Keratinocyte (primary cell): ENCODE data around the gene PTPRN2. TPM values are rescaled to one million over a fixed set of nuclear protein-coding genes. Genes with fewer than 3 reads are reported as not detected.

Source experiments
- DNase-seq: peaks from one replicate; pipeline ENCODE4 v3.0.0-alpha.2; 2011; ENCODE audit warnings: low read depth, missing footprints, low spot score
- FAIRE-seq: peaks from 2 replicates; lab custom pipeline; 2011; peaks lifted over from hg19 to GRCh38; lab: Jason Lieb, UNC
- H2AFZ ChIP-seq: 2 replicates; pipeline ENCODE4 v1.6.0; 2012; ENCODE audit warnings: low read length, control low read depth, inconsistent platforms; ENCODE audit not compliant: control insufficient read depth
- H3K27ac ChIP-seq: 2 replicates; pipeline ENCODE4 v1.5.1; 2011; ENCODE audit warnings: low read length; ENCODE audit not compliant: control insufficient read depth, insufficient read depth
- H3K27me3 ChIP-seq: 3 replicates; pipeline ENCODE4 v1.6.0; 2011; ENCODE audit warnings: low read length; ENCODE audit not compliant: control insufficient read depth, insufficient read depth; ENCODE audit errors: extremely low read depth
- H3K36me3 ChIP-seq, 2 experiments: 2 replicates in 1 of 2; 3 replicates in 1 of 2; pipeline ENCODE4 v1.5.1; 2011; ENCODE audit warnings: low read length in 2 of 2, mild to moderate bottlenecking in 1 of 2; ENCODE audit not compliant: control insufficient read depth in 2 of 2, insufficient read depth in 2 of 2; ENCODE audit errors: extremely low read depth in 1 of 2
- H3K4me1 ChIP-seq: 3 replicates; pipeline ENCODE4 v1.5.1; 2011; ENCODE audit warnings: low read length; ENCODE audit not compliant: control insufficient read depth, insufficient read depth; ENCODE audit errors: extremely low read depth
- H3K4me2 ChIP-seq: 3 replicates; pipeline ENCODE4 v1.6.0; 2011; ENCODE audit warnings: low read depth, low read length; ENCODE audit not compliant: control insufficient read depth, insufficient read depth; ENCODE audit errors: extremely low read depth
- H3K4me3 ChIP-seq, 3 experiments: fragments of 200-600 bp in 1 of 3; sonication (generic) in 1 of 3; 2 replicates in 2 of 3; 3 replicates in 1 of 3; pipeline ENCODE4 v1.5.1; 2011 to 2016; ENCODE audit warnings: low read length in 3 of 3, mild to moderate bottlenecking in 3 of 3, control low read depth in 2 of 3, inconsistent platforms in 1 of 3, low read depth in 1 of 3, mixed read lengths in 1 of 3, mixed run types in 1 of 3, moderate library complexity in 1 of 3; ENCODE audit not compliant: control insufficient read depth in 2 of 3, insufficient read depth in 2 of 3; ENCODE audit errors: extremely low read depth in 1 of 3
- H3K79me2 ChIP-seq: 2 replicates; pipeline ENCODE4 v1.6.0; 2012; ENCODE audit warnings: low read length; ENCODE audit not compliant: control insufficient read depth, insufficient read depth
- H3K9ac ChIP-seq: 3 replicates; pipeline ENCODE4 v1.6.0; 2011; ENCODE audit warnings: low read length; ENCODE audit not compliant: control insufficient read depth, insufficient read depth; ENCODE audit errors: extremely low read depth
- H3K9me1 ChIP-seq: 3 replicates; pipeline ENCODE4 v1.6.0; 2011; ENCODE audit warnings: low read length; ENCODE audit not compliant: control insufficient read depth, insufficient read depth; ENCODE audit errors: extremely low read depth
- H3K9me3 ChIP-seq: 2 replicates; pipeline ENCODE4 v1.5.1; 2012; ENCODE audit warnings: low read depth, low read length; ENCODE audit not compliant: control insufficient read depth
- H4K20me1 ChIP-seq: 3 replicates; pipeline ENCODE4 v1.6.0; 2011; ENCODE audit warnings: low read length; ENCODE audit not compliant: control insufficient read depth, insufficient read depth; ENCODE audit errors: extremely low read depth
- CTCF ChIP-seq, 3 experiments: IDR thresholded peaks in 1 of 3; conservative IDR thresholded peaks in 1 of 3; optimal IDR thresholded peaks in 1 of 3; 2 replicates in 2 of 3; 3 replicates in 1 of 3; pipeline versions ENCODE3 to v1.5.1; 2011; ENCODE audit warnings: low read length in 3 of 3, mild to moderate bottlenecking in 3 of 3, moderate library complexity in 2 of 3, control low read depth in 1 of 3, inconsistent platforms in 1 of 3; ENCODE audit not compliant: insufficient read depth in 2 of 3; ENCODE audit errors: extremely low read depth in 1 of 3
- EZH2 ChIP-seq: IDR thresholded peaks from one replicate; pipeline ENCODE4 v1.6.1; 2012; ENCODE audit warnings: inconsistent platforms, mild to moderate bottlenecking, low read length, moderate library complexity
- dilution Hi-C: fragments of 300-500 bp; cut with MboI; formaldehyde crosslinking; loops from one replicate; pipeline ENCODE4 v1.7.0; 2020; ENCODE audit warnings: low sequenced_read_pairs; ENCODE audit not compliant: extremely low pct_ligation_motif_present
- polyA plus RNA-seq, 5 experiments: library from polyadenylated mRNA; depleted of rRNA in 3 of 5; stranded (reverse) in 3 of 5; stranded (forward) in 1 of 5; unstranded in 1 of 5; fragments of >200 nt; gene quantifications; 1 replicate in 1 of 5; 2 replicates in 3 of 5; 3 replicates in 1 of 5; pipeline versions ENCODE4 v1.2.1 to v1.2.3, GENCODE V29; 2011 to 2012; ENCODE audit warnings: missing spikeins in 2 of 5, low read depth in 1 of 5, low replicate concordance in 1 of 5

PTPRN2 gene
- polyA plus RNA-seq, 1 donor (not counting 4 experiments of a cell fraction or from before 2014, with no cell fraction given): not detected

DNA sequence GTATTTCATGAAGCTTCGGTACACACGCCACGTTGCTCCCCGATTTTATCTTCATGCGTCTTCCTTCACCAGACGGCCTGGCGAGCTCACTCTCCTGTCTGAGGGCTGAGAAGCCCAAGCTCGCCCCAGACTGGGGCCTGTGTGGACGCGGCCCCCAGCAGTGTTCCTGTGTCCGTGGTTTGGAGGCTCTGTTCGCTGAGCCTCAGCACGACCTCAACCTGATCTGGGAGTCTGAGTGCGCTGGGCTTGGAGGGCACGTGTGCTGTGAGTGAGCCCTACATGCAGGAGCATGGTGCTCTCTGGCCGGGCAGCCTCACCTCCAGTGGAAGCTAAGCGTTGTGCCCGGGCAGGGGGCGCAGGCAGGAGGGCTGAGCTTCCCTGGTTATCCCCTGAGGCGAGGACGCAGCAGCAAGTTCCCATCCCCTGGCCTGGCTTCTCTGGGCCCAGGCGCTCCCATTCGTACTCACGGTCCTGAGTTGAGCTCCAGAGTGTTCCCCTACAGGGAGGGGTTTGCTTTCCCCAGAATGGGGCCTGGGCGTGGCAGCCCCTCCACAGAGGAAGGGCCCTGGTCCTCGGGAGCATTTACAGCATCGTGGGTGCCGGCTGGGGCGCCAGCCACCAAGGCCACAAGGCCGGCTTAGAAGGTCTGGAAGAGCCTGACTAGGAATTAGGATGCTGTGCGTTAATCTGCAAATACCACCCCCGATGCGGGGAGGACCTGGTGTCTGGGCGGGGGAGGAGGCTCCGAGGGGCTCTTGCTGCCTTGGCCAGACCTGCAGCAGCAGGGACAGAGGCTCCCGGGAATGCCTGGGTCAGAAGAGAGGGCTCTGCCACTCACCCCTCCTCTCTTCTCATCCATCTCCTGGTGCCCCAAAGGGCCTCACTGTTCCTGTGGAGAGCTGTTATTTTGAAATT, 850.2 kb downstream of the PTPRN2 start:
- peaks cover 20% of the 10 kb centered on the region for H3K9me3 ChIP-seq
- no peaks in the 10 kb centered on the region for H4K20me1 ChIP-seq
- no peak overlapping the region for H2AFZ ChIP-seq
- H3K4me1 ChIP-seq: no peaks in the 10 kb centered on the region
- H3K27me3 ChIP-seq: no peaks in the 10 kb centered on the region
- H3K4me2 ChIP-seq: no peak overlapping the region
- no peak overlapping the region for H3K4me3 ChIP-seq
- DNase-seq (no peak), FAIRE-seq (no peak)
- dilution Hi-C loops: no loop called here
- no peaks in the 10 kb centered on the region for H3K36me3 ChIP-seq
- TF ChIP-seq EZH2 (no peak), CTCF (optimal IDR thresholded peaks at IDR 0.05 in 1 of 3, IDR thresholded peaks at IDR 0.05 in 1 of 3, conservative IDR thresholded peaks at IDR 0.05 in 1 of 3; ENCODE audit: extremely low read depth in 1 of 3, insufficient read depth in 2 of 3, low read length in 3 of 3) (no peak)
- no peak overlapping the region for H3K27ac ChIP-seq
- H3K79me2 ChIP-seq: no peaks in the 10 kb centered on the region
- H3K9ac ChIP-seq: no peak overlapping the region
- H3K9me1 ChIP-seq: no peaks in the 10 kb centered on the region

- H3K4me3 ChIP-seq: no peak overlapping the region
- no peaks in the 10 kb centered on the region for H3K4me1 ChIP-seq
- no peaks in the 10 kb centered on the region for H4K20me1 ChIP-seq
- peaks cover 18% of the 10 kb centered on the region for H3K9me3 ChIP-seq
- no peak overlapping the region for H2AFZ ChIP-seq
- dilution Hi-C loops: no loop called here
- no peaks in the 10 kb centered on the region for H3K27me3 ChIP-seq
- FAIRE-seq (no peak), DNase-seq (no peak)
- TF ChIP-seq CTCF (optimal IDR thresholded peaks at IDR 0.05 in 1 of 3, IDR thresholded peaks at IDR 0.05 in 1 of 3, conservative IDR thresholded peaks at IDR 0.05 in 1 of 3; ENCODE audit: extremely low read depth in 1 of 3, insufficient read depth in 2 of 3, low read length in 3 of 3) (no peak), EZH2 (no peak)
- no peak overlapping the region for H3K4me2 ChIP-seq
- H3K36me3 ChIP-seq: no peaks in the 10 kb centered on the region
- no peaks in the 10 kb centered on the region for H3K79me2 ChIP-seq
- no peaks in the 10 kb centered on the region for H3K9me1 ChIP-seq
- H3K9ac ChIP-seq: no peak overlapping the region
- H3K27ac ChIP-seq: no peak overlapping the region
Measured at GRCh38 chr7:157736341-157736740, 851.3 kb downstream of the PTPRN2 start.
